ENCODE data around the gene ZNF578. TPM values are rescaled to one million over a fixed set of nuclear protein-coding genes. Genes with fewer than 3 reads are reported as not detected.
A peak's percentile ranks its signal among the peaks of the same experiment; 100 is the strongest.
"Not testable (repeated sequence)": the region's sequence is repeated elsewhere in the genome, so short reads cannot be mapped to it uniquely, and the experiment has no call there.

ZNF578 gene
- total and polyA plus RNA-seq, 2 experiments from 2014 or later, result 1.3 to 2.2 TPM

- Histone ChIP-seq H3F3A (ENCODE audit: insufficient read depth) (peaks cover 23% of the 10 kb centered on the region), H3K4me3 (no peak overlapping the region), H3K27me3 (replicated peaks; ENCODE audit: insufficient read depth) (no peaks in the 10 kb centered on the region), H3K4me1 (ENCODE audit: insufficient read depth) (no peaks in the 10 kb centered on the region), H4K20me1 (ENCODE audit: insufficient read depth) (no peaks in the 10 kb centered on the region), H3K4me2 (ENCODE audit: unreplicated experiment) (no peak overlapping the region), H3K9ac (no peak overlapping the region), H3K27ac (no peak overlapping the region), H3K36me3 (ENCODE audit: low read depth) (peaks cover 8% of the 10 kb centered on the region; the same call in 1 of the 2 replicates), H2AFZ (no peak overlapping the region), H3K79me2 (ENCODE audit: insufficient read depth) (no peaks in the 10 kb centered on the region), H3K9me3 (ENCODE audit: low read depth) (peaks cover 21% of the 10 kb centered on the region), H3K9me2 (ENCODE audit: insufficient read depth) (no peaks in the 10 kb centered on the region)
- whole genome bisulfite sequencing, 2 experiments (ENCODE audit: low coverage in 1 of 2, low lambda C conversion rate in 2 of 2, missing lambda C conversion rate in 2 of 2), result 81 to 94% methylated on average over 3 of the region's 3 CpGs
- peak; percentile 1 for DNase-seq
- in situ Hi-C loops (cut with MboI), result no loop called here
- TF ChIP-seq EZH2 (IDR thresholded peaks at IDR 0.05; ENCODE audit: insufficient read depth, poor library complexity, severe bottlenecking), result no peak
- no peak for TF ChIP-seq EZH2phosphoT487 (IDR thresholded peaks at IDR 0.05; ENCODE audit: insufficient read depth, low read depth)
Measured at GRCh38 chr19:52473655-52474350, 20.4 kb downstream of the ZNF578 start.

GRCh38 chr19:52474351-52475127 lies 21.2 kb downstream of the ZNF578 start:
- Histone ChIP-seq H3K4me3 (no peak overlapping the region), H3K27me3 (replicated peaks; ENCODE audit: insufficient read depth) (no peaks in the 10 kb centered on the region), H3K36me3 (ENCODE audit: low read depth) (peaks cover 8% of the 10 kb centered on the region; the same call in 1 of the 2 replicates), H3F3A (ENCODE audit: insufficient read depth) (peaks cover 23% of the 10 kb centered on the region), H3K9me2 (ENCODE audit: insufficient read depth) (no peaks in the 10 kb centered on the region), H3K4me2 (ENCODE audit: unreplicated experiment) (no peak overlapping the region), H3K9me3 (ENCODE audit: low read depth) (peaks cover 21% of the 10 kb centered on the region), H3K9ac (no peak overlapping the region), H3K79me2 (ENCODE audit: insufficient read depth) (no peaks in the 10 kb centered on the region), H3K27ac (no peak overlapping the region), H4K20me1 (ENCODE audit: insufficient read depth) (no peaks in the 10 kb centered on the region), H2AFZ (no peak overlapping the region), H3K4me1 (ENCODE audit: insufficient read depth) (no peaks in the 10 kb centered on the region)
- in situ Hi-C loops (cut with MboI), result no loop called here
- DNase-seq, result no peak
- no peak for TF ChIP-seq EZH2 (IDR thresholded peaks at IDR 0.05; ENCODE audit: insufficient read depth, poor library complexity, severe bottlenecking)
- TF ChIP-seq EZH2phosphoT487 (IDR thresholded peaks at IDR 0.05; ENCODE audit: insufficient read depth, low read depth), result no peak
- 83% methylated on average over 7 of the region's 7 CpGs for WGBS, 2 experiments (ENCODE audit: low coverage in 1 of 2, low lambda C conversion rate in 2 of 2, missing lambda C conversion rate in 2 of 2)

- not testable (repeated sequence) for H3K4me3 ChIP-seq, H3K9ac ChIP-seq, DNase-seq
Measured at GRCh38 chr19:52484111-52484743, 30.9 kb downstream of the ZNF578 start.

GRCh38 chr19:52485064-52485463 lies 31.7 kb downstream of the ZNF578 start:
- H3K4me1 ChIP-seq (ENCODE audit: insufficient read depth); H3K79me2 ChIP-seq (ENCODE audit: insufficient read depth); H2AFZ ChIP-seq; H3K4me2 ChIP-seq (ENCODE audit: unreplicated experiment); DNase-seq; H3K27me3 ChIP-seq (replicated peaks; ENCODE audit: insufficient read depth); H3K9ac ChIP-seq; H3F3A ChIP-seq (ENCODE audit: insufficient read depth); H3K36me3 ChIP-seq (ENCODE audit: low read depth); H4K20me1 ChIP-seq (ENCODE audit: insufficient read depth); H3K4me3 ChIP-seq; H3K27ac ChIP-seq; in situ Hi-C loops (cut with MboI); H3K9me2 ChIP-seq (ENCODE audit: insufficient read depth); H3K9me3 ChIP-seq (ENCODE audit: low read depth): not testable (repeated sequence)
- WGBS, 2 experiments (ENCODE audit: low coverage in 1 of 2, low lambda C conversion rate in 2 of 2, missing lambda C conversion rate in 2 of 2), result 24 to 27% methylated on average over 7 of the region's 7 CpGs

More at GRCh38 chr19:52484111-52484743, 30.9 kb downstream of the ZNF578 start:
- H3K4me2 ChIP-seq (ENCODE audit: unreplicated experiment); H3K27ac ChIP-seq; H4K20me1 ChIP-seq (ENCODE audit: insufficient read depth); H3K9me3 ChIP-seq (ENCODE audit: low read depth); H3K4me1 ChIP-seq (ENCODE audit: insufficient read depth); H3K36me3 ChIP-seq (ENCODE audit: low read depth); in situ Hi-C loops (cut with MboI); H3K79me2 ChIP-seq (ENCODE audit: insufficient read depth); H2AFZ ChIP-seq; H3K9me2 ChIP-seq (ENCODE audit: insufficient read depth); H3K27me3 ChIP-seq (replicated peaks; ENCODE audit: insufficient read depth); H3F3A ChIP-seq (ENCODE audit: insufficient read depth): not testable (repeated sequence)
- WGBS, 2 experiments (ENCODE audit: low coverage in 1 of 2, low lambda C conversion rate in 2 of 2, missing lambda C conversion rate in 2 of 2), result 46% methylated on average over 7 of the region's 7 CpGs

DNA sequence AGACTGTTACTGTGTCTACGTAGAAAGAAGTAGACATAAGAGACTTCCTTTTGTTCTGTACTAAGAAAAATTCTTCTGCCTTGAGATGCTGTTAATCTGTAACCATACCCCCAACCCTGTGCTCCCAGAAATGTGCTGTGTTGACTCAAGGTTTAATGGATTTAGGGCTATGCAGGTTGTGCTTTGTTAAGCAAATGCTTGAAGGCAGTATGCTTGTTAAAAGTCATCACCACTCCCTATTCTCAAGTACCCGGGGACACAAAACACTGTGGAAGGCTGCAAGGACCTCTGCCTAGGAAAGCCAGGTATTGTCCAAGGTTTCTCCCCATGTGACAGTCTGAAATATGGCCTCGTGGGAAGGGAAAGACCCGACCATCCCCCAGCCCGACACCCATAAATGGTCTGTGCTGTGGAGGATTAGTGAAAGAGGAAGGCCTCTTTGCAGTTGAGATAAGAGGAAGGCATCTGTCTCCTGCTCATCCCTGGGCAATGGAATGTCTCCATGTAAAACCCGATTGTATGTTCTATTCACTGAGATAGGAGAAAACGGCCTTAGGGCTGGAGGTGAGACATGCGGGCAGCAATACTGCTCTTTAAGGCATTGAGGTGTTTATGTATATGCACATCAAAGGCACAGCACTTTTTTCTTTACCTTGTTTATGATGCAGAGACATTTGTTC lies 32.3 kb downstream of the ZNF578 start:
- in situ Hi-C loops (cut with MboI); H3K27ac ChIP-seq; H4K20me1 ChIP-seq (ENCODE audit: insufficient read depth); H3K9ac ChIP-seq; H3F3A ChIP-seq (ENCODE audit: insufficient read depth); H3K4me2 ChIP-seq (ENCODE audit: unreplicated experiment); H3K79me2 ChIP-seq (ENCODE audit: insufficient read depth); H2AFZ ChIP-seq; H3K9me3 ChIP-seq (ENCODE audit: low read depth); H3K36me3 ChIP-seq (ENCODE audit: low read depth); DNase-seq; H3K9me2 ChIP-seq (ENCODE audit: insufficient read depth); H3K4me1 ChIP-seq (ENCODE audit: insufficient read depth); H3K27me3 ChIP-seq (replicated peaks; ENCODE audit: insufficient read depth); H3K4me3 ChIP-seq: not testable (repeated sequence)
- 4 to 5% methylated on average over 8 of the region's 8 CpGs for WGBS, 2 experiments (ENCODE audit: low coverage in 1 of 2, low lambda C conversion rate in 2 of 2, missing lambda C conversion rate in 2 of 2)

Measured in GM23248 (cell line).